ENCODE results near the gene E2F7. TPM values are rescaled to one million over a fixed set of nuclear protein-coding genes. Genes with fewer than 3 reads are reported as not detected.
"Not testable (repeated sequence)": the region's sequence is repeated elsewhere in the genome, so short reads cannot be mapped to it uniquely, and the experiment has no call there.

Gene E2F7, protein sequence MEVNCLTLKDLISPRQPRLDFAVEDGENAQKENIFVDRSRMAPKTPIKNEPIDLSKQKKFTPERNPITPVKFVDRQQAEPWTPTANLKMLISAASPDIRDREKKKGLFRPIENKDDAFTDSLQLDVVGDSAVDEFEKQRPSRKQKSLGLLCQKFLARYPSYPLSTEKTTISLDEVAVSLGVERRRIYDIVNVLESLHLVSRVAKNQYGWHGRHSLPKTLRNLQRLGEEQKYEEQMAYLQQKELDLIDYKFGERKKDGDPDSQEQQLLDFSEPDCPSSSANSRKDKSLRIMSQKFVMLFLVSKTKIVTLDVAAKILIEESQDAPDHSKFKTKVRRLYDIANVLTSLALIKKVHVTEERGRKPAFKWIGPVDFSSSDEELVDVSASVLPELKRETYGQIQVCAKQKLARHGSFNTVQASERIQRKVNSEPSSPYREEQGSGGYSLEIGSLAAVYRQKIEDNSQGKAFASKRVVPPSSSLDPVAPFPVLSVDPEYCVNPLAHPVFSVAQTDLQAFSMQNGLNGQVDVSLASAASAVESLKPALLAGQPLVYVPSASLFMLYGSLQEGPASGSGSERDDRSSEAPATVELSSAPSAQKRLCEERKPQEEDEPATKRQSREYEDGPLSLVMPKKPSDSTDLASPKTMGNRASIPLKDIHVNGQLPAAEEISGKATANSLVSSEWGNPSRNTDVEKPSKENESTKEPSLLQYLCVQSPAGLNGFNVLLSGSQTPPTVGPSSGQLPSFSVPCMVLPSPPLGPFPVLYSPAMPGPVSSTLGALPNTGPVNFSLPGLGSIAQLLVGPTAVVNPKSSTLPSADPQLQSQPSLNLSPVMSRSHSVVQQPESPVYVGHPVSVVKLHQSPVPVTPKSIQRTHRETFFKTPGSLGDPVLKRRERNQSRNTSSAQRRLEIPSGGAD
- 10 to 100 TPM in 1 of 2 donors, 1 to 10 TPM in 1; 8.1 to 26.9 TPM for total RNA-seq

DNA sequence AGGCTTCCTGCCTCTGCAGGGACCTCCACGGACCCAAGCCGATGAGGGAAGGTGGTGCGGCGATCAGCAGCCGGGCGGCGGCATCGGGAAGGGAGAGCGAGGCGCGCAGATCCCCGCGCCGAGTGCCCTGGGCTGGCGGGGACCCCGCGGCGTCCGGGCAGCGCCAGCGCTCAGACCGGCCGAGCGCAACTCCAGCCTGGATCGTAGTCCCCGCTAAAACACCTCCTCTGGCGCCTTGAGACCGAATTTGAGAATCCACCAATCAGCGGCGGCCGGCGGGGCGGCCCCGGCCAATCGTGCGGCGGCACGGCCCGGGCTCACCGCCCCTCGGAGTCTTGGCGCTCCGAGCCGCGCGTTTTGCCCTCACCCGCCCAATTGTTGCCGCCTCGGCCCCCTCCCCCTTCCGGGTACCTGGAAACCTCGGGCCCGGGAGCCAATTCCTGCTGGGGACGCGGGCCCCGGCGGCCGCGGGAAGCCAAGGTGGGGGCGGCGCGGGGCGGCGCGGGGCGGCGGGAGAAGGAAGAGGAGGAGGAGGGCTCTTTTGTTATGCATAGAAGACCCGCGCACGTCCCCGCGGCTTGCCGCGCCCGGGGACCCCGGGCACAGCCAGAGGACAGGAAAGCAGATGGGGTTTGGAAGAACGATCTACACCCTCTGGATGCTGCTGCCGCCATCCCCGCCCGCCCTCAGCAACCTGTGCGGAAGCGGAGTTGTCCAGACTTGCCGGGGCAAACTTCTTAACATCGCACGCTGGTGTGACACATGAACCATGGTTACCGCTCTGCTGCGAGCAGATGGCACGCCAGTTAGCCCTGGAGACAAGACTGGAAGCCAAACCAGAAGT, at the start of gene E2F7:
E2F7 (minus strand) TSS at position 209 of the 844 bp plus-strand sequence. CDS start 934 bp downstream, outside the sequence.
- ATAC-seq (peak; percentile 93 to 96), DNase-seq (ENCODE audit: low spot score in 2 of 2) (peak; percentile 89 to 94)
- Mint-ChIP-seq H3K9me3 (no peaks in the 10 kb centered on the region), H3K27ac (peak within 1 kb of the TSS in 1 of 2 donors; percentile 89), H3K36me3 (peaks cover 19 to 32% of the 10 kb centered on the region in 2 donors)

DNA sequence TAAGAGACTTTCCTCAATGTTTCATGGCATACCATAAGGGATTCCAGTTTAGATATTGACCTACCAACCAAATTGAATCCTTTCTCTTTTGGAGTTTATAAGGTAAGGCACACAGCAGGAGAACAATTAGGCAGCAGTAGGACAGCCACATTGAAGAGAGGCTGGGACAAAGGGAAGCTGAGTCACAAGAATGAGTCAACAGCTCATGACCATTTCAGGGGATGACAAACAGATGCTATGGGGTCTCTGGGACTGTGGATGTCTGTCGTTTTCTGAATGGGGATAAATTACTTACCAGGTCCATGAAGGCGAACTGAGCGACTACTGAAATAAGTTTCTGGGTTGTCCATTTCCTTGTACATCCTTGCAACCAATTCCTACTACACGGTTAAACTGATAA, 48.6 kb upstream of the E2F7 start:
- ATAC-seq = no peak

DNA sequence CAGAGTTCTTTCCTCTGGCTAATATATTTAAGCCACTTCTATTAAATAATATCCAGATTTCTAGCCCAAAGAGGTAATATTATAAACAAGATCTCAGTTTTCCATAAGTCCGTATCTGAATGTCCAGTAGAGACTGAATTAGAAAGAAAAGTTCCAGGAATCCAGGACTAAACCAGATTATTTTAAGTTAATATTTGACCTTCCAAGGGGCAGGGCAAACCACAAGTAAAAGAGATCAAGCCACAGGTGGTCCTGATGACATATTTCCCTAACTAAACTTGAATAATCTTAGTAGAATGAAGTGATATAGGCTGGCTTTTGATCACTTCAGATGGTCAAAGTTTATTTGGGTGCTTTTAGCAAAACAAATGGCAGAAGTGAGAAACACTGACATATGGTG, 43.3 kb upstream of the E2F7 start:
- no peak for ATAC-seq
- peaks cover 0 to 7% of the 10 kb centered on the region in 2 donors for H3K36me3 Mint-ChIP-seq

More for the DNA sequence above, 48.6 kb upstream of the E2F7 start:
- Mint-ChIP-seq H3K9me3 (peaks cover 4 to 21% of the 10 kb centered on the region in 2 donors), H3K36me3 (peaks cover 0 to 7% of the 10 kb centered on the region in 2 donors), H3K27ac (no peak overlapping the region)
- DNase-seq (ENCODE audit: low spot score in 2 of 2) = no peak

DNA sequence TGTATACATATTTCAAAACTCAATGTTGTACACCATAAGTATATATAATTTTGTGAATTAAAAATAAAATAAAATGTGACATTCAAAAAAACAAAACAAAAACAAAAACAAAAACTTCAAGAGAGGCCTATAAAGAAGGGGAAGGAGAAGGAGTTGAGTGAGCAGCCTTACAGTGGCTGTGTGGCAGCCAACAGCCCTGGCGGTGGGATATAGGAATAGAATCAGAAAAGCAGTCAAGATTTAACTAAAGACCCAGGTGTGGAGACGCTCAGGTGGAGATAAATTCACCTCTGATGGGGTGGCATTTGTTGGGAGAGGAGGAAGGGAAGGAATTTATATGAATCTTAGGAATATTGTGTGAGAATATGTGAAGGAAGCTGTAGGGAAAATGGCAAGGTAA, 41.8 kb upstream of the E2F7 start:
- no peak for DNase-seq (ENCODE audit: low spot score in 2 of 2)
- peaks cover 0 to 7% of the 10 kb centered on the region in 2 donors for H3K36me3 Mint-ChIP-seq
- H3K9me3 Mint-ChIP-seq = peaks cover 4 to 22% of the 10 kb centered on the region in 2 donors
- no peak for ATAC-seq
- no peak overlapping the region for H3K27ac Mint-ChIP-seq

More for the DNA sequence above, 43.3 kb upstream of the E2F7 start:
- no peak for DNase-seq (ENCODE audit: low spot score in 2 of 2)
- Mint-ChIP-seq H3K9me3 (peaks cover 4 to 22% of the 10 kb centered on the region in 2 donors), H3K27ac (no peak overlapping the region)

DNA sequence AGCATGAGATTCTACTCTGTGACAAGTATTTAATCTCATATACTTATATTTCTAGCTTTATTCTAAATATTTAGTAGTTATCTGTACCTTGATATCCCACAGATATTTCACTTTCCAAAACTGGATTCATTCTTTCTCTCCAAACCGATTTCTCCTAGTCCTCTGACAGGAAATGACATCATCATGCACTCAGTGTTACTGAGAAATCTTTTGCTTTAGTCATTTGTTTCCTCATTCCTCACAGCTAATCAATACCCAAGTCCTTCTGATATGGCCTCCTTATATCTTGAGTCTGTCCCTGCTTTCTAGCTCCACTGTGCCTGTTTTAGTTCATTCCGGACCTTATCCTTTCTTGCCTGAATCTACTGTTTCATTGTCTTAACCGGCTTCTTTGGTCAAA, 39.4 kb upstream of the E2F7 start:
- Mint-ChIP-seq H3K36me3 (no peaks in the 10 kb centered on the region), H3K27ac (no peak overlapping the region), H3K9me3 (peaks cover 0 to 4% of the 10 kb centered on the region in 2 donors)
- DNase-seq (ENCODE audit: low spot score in 2 of 2) (no peak), ATAC-seq (no peak)

DNA sequence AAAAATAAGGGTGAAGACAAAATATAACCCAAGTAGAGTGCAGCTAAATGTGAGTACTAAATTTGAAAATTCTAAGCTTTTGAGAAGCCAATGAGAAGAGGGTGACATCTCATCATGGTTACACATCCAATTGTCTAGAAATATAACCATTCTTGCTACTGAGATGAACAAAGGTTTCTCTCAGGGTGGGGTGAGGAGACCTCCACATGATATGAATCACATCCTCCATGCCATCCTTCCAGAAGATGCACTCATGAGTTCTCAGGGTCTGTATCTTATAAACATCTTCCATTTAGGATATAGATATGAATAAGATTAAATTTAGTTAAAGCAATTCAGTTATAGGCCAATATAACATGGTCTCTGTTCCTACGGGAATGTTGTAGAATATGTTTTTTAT, 38.9 kb upstream of the E2F7 start:
- no peak overlapping the region for H3K27ac Mint-ChIP-seq
- H3K36me3 Mint-ChIP-seq = no peaks in the 10 kb centered on the region
- ATAC-seq = no peak
- H3K9me3 Mint-ChIP-seq = peaks cover 0 to 4% of the 10 kb centered on the region in 2 donors
- DNase-seq (ENCODE audit: low spot score in 2 of 2) = no peak

DNA sequence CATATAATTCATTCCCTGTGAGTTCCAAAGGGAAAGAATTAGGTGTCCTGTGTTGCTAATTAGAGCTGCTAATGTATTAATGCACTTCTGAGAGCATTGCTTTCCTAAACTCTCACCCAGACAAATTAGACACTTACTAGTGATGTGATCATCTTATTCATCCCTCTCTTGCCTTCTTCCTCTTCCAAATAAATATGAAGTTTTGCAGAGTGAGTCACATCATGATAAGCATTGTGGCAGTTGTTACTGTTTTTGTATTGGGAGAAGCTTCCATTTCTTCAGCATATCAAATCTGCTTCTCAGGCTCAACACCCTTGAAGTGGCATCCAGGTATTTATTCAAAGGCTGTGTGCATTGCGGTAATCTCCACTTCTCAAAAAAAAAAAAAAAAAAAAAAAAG, 37.3 kb upstream of the E2F7 start:
- no peak overlapping the region for H3K27ac Mint-ChIP-seq
- peaks cover 0 to 4% of the 10 kb centered on the region in 2 donors for H3K9me3 Mint-ChIP-seq
- no peaks in the 10 kb centered on the region for H3K36me3 Mint-ChIP-seq
- DNase-seq (ENCODE audit: low spot score in 2 of 2) = no peak
- no peak for ATAC-seq

DNA sequence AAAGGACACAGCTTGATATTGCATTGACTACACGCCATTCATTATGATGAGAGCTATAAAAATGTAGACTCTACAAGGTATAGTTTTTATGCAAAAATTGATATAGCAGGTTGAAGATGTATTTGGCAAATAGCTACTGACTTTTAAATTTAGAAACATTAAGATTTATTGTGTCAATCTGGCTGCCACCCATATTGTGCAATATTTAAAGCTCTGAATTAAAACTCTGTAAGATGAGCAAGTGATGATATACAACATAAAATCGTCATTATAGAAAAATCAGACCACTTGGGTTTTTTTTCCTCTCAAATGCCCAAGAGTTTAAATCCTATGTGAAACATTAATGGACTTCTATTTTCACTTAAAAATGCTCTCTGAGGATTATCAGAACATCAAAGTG, 36.8 kb upstream of the E2F7 start:
- Mint-ChIP-seq H3K27ac (no peak overlapping the region), H3K36me3 (no peaks in the 10 kb centered on the region), H3K9me3 (peaks cover 0 to 4% of the 10 kb centered on the region in 2 donors)
- ATAC-seq (no peak), DNase-seq (ENCODE audit: low spot score in 2 of 2) (no peak)

DNA sequence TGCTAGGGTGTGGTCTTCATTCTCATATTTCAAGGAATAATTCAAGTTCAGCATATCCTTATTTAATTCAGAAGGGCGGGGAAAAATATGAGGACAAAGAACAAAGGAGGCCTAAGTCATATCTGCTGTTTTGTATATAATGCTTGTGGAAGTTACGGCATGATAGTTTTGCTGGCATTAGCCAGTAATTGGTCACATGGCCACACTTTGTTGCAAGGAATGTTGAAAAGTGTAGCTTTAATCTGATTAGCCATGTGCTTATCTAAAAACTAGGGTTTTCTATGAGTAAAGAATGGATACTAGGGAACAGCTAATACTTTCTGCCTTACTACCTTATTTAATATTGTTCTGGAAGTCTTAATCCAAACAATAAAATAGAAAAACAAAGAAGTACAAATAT, 34.4 kb upstream of the E2F7 start:
- Mint-ChIP-seq H3K9me3 (peaks cover 3 to 4% of the 10 kb centered on the region in 2 donors), H3K27ac (no peak overlapping the region), H3K36me3 (no peaks in the 10 kb centered on the region)
- ATAC-seq = no peak
- DNase-seq (ENCODE audit: low spot score in 2 of 2) = no peak

DNA sequence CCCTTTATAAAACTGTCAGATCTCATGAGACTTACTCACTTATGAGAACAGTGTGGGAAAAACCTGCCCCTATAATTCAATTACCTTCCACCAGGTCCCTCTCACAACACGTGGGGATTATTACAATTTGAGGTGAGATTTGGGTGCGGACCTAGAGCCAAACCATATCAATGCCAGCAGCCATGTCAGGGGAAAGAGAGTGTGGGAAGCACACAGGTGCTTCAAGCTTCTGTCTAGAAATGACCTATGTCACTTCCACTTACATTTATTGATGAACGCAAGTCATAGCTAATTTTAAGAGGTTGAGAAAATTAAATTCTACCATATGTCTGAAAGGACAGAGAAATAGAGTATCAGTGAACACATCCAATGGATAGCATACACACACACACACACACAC, 32.5 kb upstream of the E2F7 start:
- no peaks in the 10 kb centered on the region for H3K36me3 Mint-ChIP-seq

DNA sequence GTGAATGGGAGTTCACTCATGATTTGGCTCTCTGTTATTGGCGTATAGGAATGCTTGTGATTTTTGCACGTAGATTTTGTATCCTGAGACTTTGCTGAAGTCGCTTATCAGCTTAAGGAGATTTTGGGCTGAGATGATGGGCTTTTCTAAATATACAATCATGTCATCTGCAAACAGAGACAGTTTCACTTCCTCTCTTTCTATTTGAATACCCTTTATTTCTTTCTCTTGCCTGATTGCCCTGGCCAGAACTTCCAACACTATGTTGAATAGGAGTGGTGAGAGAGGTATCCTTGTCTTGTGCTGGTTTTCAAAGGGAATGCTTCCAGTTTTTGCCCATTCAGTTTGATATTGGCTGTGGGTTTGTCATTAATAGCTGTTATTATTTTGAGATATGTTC, 26.9 kb upstream of the E2F7 start:
- not testable (repeated sequence) for H3K27ac Mint-ChIP-seq; H3K9me3 Mint-ChIP-seq; ATAC-seq; DNase-seq (ENCODE audit: low spot score in 2 of 2); H3K36me3 Mint-ChIP-seq

More for the DNA sequence above, 32.5 kb upstream of the E2F7 start:
- no peak for DNase-seq (ENCODE audit: low spot score in 2 of 2)
- peaks cover 3 to 4% of the 10 kb centered on the region in 2 donors for H3K9me3 Mint-ChIP-seq
- no peak for ATAC-seq
- H3K27ac Mint-ChIP-seq = no peak overlapping the region

DNA sequence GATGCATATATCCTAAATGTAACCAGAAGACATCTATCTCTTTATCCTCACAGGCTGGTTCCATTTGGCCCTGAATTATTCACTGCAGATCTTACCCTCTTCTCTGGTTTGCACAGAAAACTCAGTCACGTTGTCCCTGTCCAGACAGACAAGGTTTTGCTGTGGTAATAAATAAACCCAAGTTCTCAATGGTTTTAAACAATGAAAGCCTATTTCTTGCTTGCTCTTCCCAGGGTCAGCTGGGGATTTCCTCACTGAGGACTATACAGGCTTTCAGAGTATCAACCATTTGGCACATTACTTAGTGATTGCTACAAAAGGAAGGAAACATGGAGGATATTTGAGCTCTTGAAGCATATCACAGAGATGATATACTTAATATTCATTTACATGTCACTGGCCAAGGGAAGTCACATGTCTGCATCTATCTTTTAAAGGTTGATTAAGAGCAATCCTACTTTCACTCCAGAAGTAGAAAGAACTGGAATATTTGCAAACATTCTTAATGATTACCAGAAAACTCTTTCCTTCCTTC, 24.4 kb upstream of the E2F7 start:
- Mint-ChIP-seq H3K27ac (no peak overlapping the region), H3K9me3 (no peaks in the 10 kb centered on the region), H3K36me3 (no peaks in the 10 kb centered on the region)
- DNase-seq (ENCODE audit: low spot score in 2 of 2) = no peak
- ATAC-seq = no peak

DNA sequence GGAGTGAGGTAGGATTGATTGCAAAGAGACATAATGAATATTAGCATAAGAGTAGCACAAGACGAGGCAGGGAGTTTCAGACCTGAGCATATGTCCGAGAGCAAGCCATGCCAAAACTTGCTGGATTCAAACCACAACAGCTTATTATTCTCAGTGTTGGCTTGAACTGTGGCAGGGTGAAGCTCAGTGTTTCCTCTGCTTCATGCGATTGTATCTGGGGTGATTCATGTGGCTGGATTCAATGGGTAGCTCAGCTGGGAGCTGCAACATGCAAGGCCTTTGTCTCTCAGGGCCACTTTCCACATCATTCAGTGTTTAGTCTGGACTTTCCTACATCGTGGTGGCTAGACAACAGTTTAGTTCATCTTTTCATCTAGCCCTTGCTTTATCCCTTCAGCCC, 22.1 kb upstream of the E2F7 start:
- Mint-ChIP-seq H3K9me3 (no peaks in the 10 kb centered on the region), H3K36me3 (no peaks in the 10 kb centered on the region), H3K27ac (no peak overlapping the region)
- DNase-seq (ENCODE audit: low spot score in 2 of 2) (no peak), ATAC-seq (no peak)

DNA sequence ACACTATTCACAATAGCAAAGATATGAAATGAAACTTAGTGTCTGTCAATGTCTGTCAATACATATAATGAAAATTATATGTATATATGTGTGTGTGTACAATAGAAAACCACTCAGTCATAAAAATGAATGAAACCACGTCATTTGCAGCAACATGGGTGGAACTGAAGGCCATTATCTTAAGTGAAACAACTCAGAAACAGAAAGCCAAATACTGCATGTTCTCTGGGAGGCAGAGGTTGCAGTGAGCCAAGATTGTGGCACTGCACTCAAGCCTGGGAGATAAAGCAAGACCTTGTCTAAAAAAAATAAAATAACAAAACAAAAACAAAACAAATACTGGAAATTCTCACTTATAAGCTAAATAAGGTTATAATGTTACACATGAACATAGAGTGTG, 16.7 kb upstream of the E2F7 start:
- no peak for ATAC-seq
- Mint-ChIP-seq H3K36me3 (no peaks in the 10 kb centered on the region), H3K9me3 (no peaks in the 10 kb centered on the region), H3K27ac (no peak overlapping the region)
- no peak for DNase-seq (ENCODE audit: low spot score in 2 of 2)

DNA sequence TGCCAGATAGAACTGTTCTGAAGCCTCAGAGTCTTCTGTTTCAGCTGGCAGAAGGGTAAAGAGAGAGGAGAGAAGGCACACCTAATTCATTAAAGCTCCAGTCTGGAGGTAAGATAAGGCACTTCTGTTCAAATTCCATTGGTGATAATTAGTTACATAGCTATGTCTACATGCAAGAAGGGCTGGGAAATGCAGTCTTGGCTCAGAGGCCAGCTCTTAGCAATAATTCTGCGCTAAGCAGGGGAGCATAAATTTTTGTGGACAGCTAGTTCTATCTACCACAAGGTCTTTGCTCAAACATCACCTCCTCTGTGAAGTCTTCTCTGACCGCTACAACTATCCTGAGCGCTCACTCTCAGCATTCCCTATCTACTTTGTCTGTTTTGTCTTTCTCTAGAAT, 14.3 kb upstream of the E2F7 start:
- ATAC-seq (no peak), DNase-seq (ENCODE audit: low spot score in 2 of 2) (no peak)
- H3K27ac Mint-ChIP-seq = no peak overlapping the region
- no peaks in the 10 kb centered on the region for H3K9me3 Mint-ChIP-seq
- no peaks in the 10 kb centered on the region for H3K36me3 Mint-ChIP-seq

DNA sequence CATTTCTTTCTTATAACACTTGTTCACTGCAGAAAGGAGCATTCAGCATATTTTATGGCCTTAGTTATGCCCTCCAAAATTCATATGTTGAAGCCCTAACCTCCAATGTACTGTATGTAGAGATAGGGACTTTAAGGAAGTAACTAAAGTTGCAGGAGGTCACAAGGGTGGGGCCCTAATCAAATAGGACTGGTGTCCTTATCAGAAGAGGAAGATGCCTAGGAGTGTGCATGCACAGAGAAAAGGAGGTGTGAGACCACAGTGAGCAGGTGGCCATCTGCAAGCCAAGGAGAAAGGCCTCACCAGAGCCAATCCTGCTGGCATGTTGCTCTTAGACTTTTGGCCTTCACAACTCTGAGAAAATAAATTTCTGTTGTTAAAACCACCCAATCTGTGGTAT, 12.9 kb upstream of the E2F7 start:
- DNase-seq (ENCODE audit: low spot score in 2 of 2) (no peak), ATAC-seq (no peak)
- Mint-ChIP-seq H3K27ac (no peak overlapping the region), H3K36me3 (no peaks in the 10 kb centered on the region), H3K9me3 (no peaks in the 10 kb centered on the region)
